Urinary bladder (tissue), 4 donors: ENCODE data around the gene MATR3. TPM values are rescaled to one million over a fixed set of nuclear protein-coding genes. Genes with fewer than 3 reads are reported as not detected.
A peak's percentile ranks its signal among the peaks of the same experiment; 100 is the strongest.

Experiments used
- DNase-seq: peaks from one replicate; pipeline ENCODE4 v3.0.0-alpha.2; 2015; ENCODE audit errors: extremely low spot score
- H3K27ac ChIP-seq: one replicate; pipeline ENCODE4 v1.5.1; 2013; ENCODE audit warnings: low read depth, mild to moderate bottlenecking, moderate library complexity
- H3K36me3 ChIP-seq: one replicate; pipeline ENCODE4 v1.6.1; 2013; ENCODE audit warnings: mild to moderate bottlenecking, moderate library complexity; ENCODE audit not compliant: insufficient read depth
- H3K4me1 ChIP-seq: one replicate; pipeline ENCODE4 v1.6.1; 2013; ENCODE audit warnings: mild to moderate bottlenecking, moderate library complexity; ENCODE audit not compliant: insufficient read depth
- H3K4me3 ChIP-seq: one replicate; pipeline ENCODE4 v1.5.1; 2013; ENCODE audit warnings: low read depth, low read length
- WGBS: extraction: QIAGEN DNeasy Blood & Tissue Kit; methylation state at CpG from one replicate; pipeline ENCODE4 v1.1.7; 2013; 5-methylcytosine and 5-hydroxymethylcytosine counted together
- polyA plus RNA-seq: library from polyadenylated mRNA; stranded (reverse); fragments of 200-250 nt; gene quantifications from one replicate; pipeline ENCODE4 v1.2.3, GENCODE V29; 2013
- total RNA-seq: library from RNA; depleted of rRNA; stranded (reverse); fragments of >200 nt; gene quantifications from one replicate; pipeline ENCODE4 v1.2.3, GENCODE V29; 2014
- donor health status: healthy with polysubstance abuse.
- donor health status: healthy.

Gene MATR3, protein sequence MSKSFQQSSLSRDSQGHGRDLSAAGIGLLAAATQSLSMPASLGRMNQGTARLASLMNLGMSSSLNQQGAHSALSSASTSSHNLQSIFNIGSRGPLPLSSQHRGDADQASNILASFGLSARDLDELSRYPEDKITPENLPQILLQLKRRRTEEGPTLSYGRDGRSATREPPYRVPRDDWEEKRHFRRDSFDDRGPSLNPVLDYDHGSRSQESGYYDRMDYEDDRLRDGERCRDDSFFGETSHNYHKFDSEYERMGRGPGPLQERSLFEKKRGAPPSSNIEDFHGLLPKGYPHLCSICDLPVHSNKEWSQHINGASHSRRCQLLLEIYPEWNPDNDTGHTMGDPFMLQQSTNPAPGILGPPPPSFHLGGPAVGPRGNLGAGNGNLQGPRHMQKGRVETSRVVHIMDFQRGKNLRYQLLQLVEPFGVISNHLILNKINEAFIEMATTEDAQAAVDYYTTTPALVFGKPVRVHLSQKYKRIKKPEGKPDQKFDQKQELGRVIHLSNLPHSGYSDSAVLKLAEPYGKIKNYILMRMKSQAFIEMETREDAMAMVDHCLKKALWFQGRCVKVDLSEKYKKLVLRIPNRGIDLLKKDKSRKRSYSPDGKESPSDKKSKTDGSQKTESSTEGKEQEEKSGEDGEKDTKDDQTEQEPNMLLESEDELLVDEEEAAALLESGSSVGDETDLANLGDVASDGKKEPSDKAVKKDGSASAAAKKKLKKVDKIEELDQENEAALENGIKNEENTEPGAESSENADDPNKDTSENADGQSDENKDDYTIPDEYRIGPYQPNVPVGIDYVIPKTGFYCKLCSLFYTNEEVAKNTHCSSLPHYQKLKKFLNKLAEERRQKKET
- total RNA-seq (454 TPM), polyA plus RNA-seq (163 TPM)

DNA sequence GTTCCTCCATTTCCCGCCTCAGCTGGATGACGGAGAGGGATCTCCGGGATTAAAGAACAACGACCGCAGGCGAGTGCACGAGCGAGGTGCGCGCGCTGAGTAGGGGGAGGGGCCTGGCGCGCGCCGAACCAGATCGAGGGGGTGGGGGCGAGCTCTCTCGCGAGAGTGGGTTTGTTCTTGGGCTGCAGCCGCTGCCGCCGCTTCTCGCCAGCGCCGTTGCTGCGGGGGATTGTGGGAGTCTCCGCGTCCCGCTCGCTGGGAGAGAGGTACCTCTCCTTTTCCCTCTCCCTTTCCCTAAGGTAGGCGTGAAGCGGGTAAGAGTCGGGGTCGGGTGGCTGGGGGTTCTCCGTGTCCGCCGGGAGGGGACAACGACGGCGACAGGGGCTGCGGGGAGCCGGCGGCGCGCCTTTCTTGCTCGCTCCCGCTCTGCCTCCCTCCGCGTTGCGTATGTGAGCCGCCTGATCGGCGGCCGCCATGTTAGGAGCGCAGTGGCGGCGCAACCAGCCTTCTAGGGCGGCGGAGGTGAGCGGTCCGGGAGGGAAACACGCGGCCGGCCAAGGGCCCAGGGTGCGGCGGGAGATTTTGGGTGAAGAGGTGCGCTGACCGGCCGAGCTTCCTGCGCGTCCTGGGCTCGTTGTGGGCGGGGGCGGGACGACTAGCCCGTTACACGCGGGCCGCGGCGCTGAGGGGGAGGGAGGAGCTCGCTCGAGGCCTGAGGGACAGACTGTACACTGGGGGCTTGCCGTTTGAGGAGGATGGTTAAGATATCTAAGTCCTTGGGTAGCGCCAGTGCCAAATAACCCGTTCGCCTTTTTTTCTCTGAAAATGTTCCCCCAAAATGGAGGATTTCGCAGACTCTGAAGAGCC is at the start of gene MATR3:
MATR3 (plus strand) TSS at position 234 of the 867 bp plus-strand sequence. CDS start 13,676 bp downstream, outside the sequence.
- Histone ChIP-seq H3K4me1 (peaks cover 1% of the 10 kb centered on the region), H3K4me3 (peak within 1 kb of the TSS; percentile 84), H3K36me3 (no peaks in the 10 kb centered on the region), H3K27ac (peak within 1 kb of the TSS; percentile 100)
- WGBS = under 1% methylated on average over 88 of the region's 88 CpGs
- DNase-seq = peak; percentile 90

DNA sequence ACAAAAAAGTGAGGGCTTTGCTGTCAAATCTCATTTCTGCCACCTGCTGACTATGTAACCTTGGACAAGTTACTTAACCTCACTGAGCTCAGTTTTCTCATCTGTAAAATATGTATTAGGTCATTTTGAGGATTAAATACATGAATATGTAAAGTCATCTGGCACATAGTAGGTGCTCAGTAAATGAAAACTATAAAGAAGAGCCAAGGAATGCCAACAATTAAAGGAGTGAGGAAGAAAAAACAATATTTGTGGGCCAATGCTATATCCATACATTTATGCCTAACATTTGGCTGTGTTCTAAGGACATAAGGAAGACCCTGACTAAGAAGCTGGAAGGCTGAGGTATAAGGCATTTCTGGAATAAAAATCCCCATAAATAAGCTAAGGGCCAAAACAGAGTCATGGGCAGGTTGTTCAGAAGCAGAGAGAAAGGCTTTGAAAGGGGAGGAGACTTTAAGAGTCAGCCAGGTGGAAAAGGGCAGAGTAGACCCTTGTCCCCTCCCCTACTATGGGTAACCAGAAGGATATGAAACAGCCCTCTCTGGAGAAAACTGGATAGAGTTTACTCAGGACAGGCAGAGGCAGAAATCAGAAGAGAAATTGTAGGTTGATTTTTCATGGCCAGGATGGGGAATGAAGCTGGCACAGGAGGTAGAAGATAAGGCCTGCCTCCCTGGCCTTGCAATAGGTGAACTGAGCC is 47.8 kb upstream of the MATR3 start:
- Histone ChIP-seq H3K27ac (no peak overlapping the region), H3K4me3 (no peak overlapping the region), H3K4me1 (no peaks in the 10 kb centered on the region), H3K36me3 (no peaks in the 10 kb centered on the region)
- no peak for DNase-seq

DNA sequence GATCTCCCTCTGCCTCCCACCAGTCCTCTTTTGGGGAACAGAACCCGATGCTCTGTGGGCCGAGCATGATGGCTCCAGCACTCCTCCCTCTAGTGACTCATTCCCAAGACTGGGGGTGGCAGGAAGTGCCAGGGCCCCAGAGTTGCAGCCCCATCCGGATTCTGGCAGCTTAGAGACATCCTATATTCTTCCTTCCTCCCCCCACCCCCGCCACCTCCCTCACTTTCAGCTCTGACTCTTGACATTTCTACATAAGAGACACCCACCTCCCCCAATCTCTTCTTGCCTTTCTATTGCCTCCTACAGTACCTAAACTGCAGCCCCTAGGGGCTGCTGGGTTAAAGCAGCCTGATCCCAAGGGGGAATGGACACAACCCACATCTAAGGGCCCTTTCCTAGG is 47.1 kb upstream of the MATR3 start:
- WGBS = 36% methylated on average over 4 of the region's 4 CpGs
- no peaks in the 10 kb centered on the region for H3K4me1 ChIP-seq
- no peak for DNase-seq

DNA sequence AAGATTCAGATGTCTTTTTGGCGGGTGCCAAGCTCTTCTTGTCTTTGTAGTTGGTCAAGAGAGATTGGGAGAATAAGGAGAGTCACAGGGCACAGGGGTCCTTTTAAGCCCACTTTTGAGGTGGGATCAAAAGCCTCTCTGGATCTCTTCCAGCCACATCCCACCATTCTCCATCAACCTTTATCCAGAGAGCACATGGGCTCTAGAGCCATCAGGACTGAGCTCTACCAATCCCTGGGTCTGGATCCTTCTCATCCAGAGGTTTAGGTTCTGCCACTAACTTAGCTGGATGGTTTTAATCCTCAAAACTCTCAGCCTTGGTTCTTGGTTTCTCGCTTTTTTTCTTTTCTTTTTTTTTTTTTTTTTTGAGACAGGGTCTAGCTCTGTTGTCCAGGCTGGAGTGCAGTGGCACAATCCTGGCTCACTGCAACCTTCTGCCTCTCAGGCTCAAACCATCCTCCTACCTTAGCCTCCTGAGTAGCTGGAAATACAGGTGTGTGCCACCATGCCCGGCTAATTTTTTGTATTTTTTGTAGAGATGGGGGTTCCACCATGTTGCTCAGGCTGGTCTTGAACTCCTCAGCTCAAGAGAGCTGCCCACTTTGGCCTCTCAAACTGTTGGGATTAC is 44.6 kb upstream of the MATR3 start:
- WGBS = 98% methylated on average over 3 of the region's 3 CpGs
- no peaks in the 10 kb centered on the region for H3K36me3 ChIP-seq
- no peak overlapping the region for H3K27ac ChIP-seq
- no peaks in the 10 kb centered on the region for H3K4me1 ChIP-seq
- DNase-seq = no peak
- no peak overlapping the region for H3K4me3 ChIP-seq

More for the DNA sequence above, 47.1 kb upstream of the MATR3 start:
- H3K36me3 ChIP-seq = no peaks in the 10 kb centered on the region
- H3K27ac ChIP-seq = no peak overlapping the region
- H3K4me3 ChIP-seq = no peak overlapping the region

DNA sequence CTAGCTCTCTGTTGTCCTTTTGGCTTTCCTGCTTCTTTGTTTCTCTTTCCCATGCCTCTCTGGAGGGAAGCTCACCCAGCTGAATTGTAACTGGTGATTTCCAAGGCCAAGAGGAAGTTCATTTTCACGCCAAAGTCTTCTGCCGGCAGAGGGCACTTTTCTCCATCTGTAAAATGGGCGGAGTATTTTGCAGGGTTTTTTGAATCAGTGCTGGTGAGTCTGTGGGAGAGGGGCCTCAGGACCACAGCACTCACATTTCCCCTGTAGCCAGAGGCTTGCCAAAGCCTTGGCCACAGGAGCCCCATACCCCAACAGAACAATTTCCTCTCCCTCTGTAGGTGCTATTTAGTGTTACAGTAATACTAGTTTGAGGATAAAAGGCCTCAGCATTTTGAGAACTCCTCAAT is 42.3 kb upstream of the MATR3 start:
- Histone ChIP-seq H3K27ac (no peak overlapping the region), H3K4me3 (no peak overlapping the region), H3K36me3 (no peaks in the 10 kb centered on the region), H3K4me1 (no peaks in the 10 kb centered on the region)
- WGBS = 53% methylated on average over 3 of the region's 3 CpGs
- DNase-seq = no peak

DNA sequence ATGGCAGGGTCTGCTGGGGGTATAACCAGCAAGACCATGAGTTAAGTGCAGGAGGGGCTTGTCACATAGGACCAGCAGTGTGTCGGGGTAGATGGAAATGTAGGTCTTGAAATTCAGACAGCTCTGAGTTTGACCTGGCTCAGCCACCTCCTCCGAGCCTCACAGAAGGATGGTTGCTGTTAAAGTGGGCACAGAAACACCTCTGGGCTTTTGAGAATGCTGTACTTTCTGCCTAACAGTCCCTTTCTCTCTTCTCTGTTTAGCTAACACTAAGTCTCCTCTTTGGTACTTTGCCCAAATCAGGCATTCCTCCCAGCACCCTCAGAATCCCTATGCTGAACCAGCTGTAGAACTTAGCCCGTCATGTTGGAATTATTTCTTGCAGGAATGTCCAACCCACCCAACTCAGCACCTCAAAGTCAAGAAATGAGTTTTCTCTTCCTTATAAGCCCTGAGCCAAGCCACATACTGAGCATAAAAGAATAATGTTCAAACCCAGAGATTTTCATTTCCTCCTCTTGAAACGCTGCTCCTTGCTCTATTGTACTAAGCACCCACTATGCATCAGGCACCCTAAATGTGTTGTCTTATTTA is 41.7 kb upstream of the MATR3 start:
- no peak for DNase-seq
- H3K36me3 ChIP-seq = no peaks in the 10 kb centered on the region
- H3K4me1 ChIP-seq = no peaks in the 10 kb centered on the region
- no peak overlapping the region for H3K4me3 ChIP-seq
- H3K27ac ChIP-seq = no peak overlapping the region
- WGBS = 44% methylated on average over 4 of the region's 4 CpGs

DNA sequence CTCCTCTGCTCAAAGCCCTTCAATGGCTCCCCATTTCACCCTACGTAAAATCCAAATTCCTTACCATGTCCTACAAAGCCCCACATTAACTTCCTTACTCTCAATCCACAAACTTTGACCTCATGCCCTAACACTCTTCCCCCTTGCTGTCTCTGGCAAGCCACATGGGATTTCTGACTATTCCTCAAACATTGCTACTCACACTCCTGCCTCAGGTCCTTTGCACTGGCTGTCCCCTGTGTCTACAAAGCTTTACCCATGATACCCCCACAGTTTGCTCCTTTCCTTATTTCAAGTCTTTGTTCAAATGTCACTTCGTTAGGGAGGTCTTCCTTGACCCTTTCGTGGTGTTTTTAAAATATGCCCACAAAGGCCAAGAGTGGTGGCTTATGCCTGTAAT is 40.4 kb upstream of the MATR3 start:
- WGBS = 93% methylated on average over 3 of the region's 3 CpGs
- H3K36me3 ChIP-seq = no peaks in the 10 kb centered on the region
- no peaks in the 10 kb centered on the region for H3K4me1 ChIP-seq
- H3K4me3 ChIP-seq = no peak overlapping the region
- DNase-seq = no peak
- no peak overlapping the region for H3K27ac ChIP-seq

DNA sequence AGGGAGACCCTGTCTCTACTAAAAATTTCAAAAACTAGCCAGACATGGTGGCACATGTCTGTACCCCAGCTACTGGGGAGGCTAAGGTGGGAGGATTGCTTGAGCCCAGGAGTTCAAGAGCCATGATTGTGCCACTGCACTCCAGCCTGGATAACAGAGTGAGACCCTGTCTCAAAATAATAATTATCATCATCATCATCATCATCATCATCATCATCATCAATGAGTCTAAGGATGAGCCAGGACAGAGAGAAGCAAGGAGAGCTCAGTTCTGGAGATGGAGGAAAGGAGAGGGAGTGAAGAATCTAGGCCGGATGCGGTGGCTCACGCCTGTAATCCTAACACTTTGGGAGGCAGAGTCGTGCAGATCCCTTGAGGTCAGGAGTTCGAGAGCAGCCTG is 36.7 kb upstream of the MATR3 start:
- no peak overlapping the region for H3K27ac ChIP-seq
- DNase-seq = no peak
- H3K36me3 ChIP-seq = no peaks in the 10 kb centered on the region
- no peak overlapping the region for H3K4me3 ChIP-seq
- H3K4me1 ChIP-seq = no peaks in the 10 kb centered on the region
- WGBS = 95% methylated on average over 5 of the region's 5 CpGs

DNA sequence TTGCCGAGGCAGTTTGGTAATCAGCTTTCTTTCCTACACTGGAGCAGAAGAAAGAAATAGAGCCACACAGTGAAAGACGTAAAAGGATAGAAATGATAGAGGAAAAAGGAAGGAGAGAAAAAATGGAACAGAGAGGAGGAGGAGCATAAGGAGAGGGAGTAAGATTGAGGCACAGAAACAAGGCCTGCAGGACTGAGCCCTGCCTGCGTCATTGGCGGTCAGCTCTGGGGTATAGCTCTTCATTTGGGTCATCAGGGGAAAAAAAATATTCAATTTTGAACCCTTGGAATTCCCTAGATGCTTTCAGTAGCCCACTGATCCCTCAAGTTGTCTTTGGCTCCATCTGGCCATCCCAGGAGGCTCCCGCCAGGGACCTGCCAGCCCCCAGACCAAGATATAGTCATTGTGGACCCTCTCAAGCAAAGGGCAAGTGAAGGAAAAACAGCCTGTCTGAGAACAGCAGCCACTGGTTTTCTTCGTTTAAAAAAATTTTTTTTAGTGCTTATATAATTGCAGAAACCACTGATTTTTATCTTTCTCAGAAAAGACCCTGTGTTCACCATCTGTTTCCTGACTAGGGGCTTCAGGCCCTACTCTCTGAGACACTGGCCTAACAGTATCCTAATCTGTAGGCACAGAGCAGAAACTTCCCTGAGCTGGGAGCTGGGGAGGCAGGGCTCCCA is 31.3 kb upstream of the MATR3 start:
- no peak overlapping the region for H3K4me3 ChIP-seq
- DNase-seq = no peak
- no peak overlapping the region for H3K27ac ChIP-seq
- no peaks in the 10 kb centered on the region for H3K4me1 ChIP-seq
- WGBS = 56% methylated on average over 6 of the region's 6 CpGs
- H3K36me3 ChIP-seq = no peaks in the 10 kb centered on the region

DNA sequence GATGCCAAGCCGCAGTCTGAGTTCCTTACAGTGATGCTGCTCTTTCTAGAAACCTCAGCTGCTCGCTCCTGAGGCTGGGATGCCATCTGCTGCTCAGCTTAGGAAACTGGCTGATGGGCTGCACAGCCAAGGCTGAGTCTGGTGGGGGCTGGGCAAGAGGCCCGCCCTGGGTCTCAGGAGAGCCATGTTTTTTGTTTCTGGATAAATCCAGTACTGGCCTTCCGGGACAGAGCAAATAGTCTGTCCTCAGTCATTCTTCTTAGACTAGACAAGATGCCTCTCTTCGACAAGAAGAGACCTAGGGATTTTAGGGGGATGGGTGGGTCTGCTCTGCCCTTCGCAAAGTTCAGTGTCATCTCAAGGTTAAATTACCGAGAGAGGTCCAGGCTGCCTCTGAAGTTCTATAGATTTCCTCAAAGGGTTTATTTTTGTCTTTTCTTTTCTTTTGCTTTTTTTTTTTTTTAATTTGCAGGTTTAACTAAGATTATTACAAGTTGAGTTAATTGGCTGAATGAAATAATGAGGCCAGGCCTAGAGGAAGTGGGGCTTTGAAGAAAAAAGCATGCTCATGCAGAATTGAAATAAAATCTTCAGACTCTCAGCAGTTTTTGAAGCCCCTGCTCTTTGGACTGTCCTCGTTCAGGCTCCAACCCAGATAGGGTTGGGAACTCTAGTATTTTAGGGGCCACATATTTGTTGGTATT is 30.6 kb upstream of the MATR3 start:
- Histone ChIP-seq H3K36me3 (no peaks in the 10 kb centered on the region), H3K4me3 (no peak overlapping the region), H3K4me1 (no peaks in the 10 kb centered on the region), H3K27ac (no peak overlapping the region)
- peak; percentile 75 for DNase-seq
- 36% methylated on average over 8 of the region's 8 CpGs for WGBS

DNA sequence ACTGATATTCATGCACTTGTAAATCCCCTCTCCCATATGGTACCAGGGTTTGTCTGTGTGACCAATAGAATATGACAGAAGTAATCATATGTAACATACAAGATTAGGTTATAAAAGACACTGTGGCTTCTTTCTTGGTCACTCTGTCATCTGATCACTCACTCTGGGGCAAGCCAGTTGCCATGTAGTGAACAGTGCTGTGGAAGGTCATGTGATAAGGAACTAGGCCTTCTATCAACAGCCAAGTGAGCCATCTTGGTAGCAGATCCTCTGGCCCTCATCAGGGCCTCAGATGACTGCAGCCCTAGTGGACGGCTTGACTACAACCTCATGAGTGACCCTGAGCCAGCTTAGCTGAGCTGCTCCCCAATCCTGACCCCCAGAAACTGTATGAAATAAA is 30.0 kb upstream of the MATR3 start:
- Histone ChIP-seq H3K27ac (no peak overlapping the region), H3K4me3 (no peak overlapping the region), H3K4me1 (no peaks in the 10 kb centered on the region), H3K36me3 (no peaks in the 10 kb centered on the region)
- no peak for DNase-seq
- 87% methylated on average over 1 of the region's 1 CpG for WGBS
